A204.1 (cell line): ENCODE results near the gene LGALS3.
"Not testable (repeated sequence)": the region's sequence is repeated elsewhere in the genome, so short reads cannot be mapped to it uniquely, and the experiment has no call there.

ENCODE experiments used
- FAIRE-seq: peaks from 2 replicates; lab custom pipeline; 2012; peaks lifted over from hg19 to GRCh38; lab: Jason Lieb, UNC

LGALS3 gene

DNA sequence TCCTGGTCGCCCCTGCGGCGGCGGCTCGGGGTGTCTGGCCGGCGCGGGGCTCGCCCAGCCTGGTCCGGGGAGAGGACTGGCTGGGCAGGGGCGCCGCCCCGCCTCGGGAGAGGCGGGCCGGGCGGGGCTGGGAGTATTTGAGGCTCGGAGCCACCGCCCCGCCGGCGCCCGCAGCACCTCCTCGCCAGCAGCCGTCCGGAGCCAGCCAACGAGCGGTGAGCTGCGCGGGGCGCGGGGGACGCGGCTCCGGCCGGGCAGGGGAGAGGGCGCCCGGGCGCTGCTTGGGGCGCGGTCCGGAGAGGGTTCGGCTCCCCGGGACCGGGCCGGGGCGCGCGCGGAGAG lies at the start of gene LGALS3:
Gene LGALS3 (plus strand): TSS at position 167 of the 342 bp plus-strand sequence. CDS start 8,122 bp downstream, outside the sequence.
- FAIRE-seq = no peak

DNA sequence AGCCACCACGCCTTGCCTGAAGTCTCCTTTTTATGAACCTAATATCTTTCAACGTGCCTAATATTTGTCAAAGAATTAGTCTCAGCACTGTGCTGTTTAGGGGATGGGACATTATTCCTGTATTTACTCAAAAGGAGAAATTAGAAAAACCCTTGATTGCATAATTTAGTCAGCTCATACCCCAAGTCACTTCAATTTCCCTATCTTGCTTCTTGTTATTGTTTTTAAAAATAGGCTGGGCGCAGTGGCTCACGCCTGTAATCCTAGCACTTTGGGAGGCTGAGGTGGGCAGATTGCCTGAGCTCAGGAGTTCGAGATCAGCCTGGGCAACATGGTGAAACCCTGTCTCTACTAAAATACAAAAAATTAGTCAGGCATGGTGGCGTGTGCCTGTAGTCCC lies 49.1 kb upstream of the LGALS3 start:
- FAIRE-seq = not testable (repeated sequence)

DNA sequence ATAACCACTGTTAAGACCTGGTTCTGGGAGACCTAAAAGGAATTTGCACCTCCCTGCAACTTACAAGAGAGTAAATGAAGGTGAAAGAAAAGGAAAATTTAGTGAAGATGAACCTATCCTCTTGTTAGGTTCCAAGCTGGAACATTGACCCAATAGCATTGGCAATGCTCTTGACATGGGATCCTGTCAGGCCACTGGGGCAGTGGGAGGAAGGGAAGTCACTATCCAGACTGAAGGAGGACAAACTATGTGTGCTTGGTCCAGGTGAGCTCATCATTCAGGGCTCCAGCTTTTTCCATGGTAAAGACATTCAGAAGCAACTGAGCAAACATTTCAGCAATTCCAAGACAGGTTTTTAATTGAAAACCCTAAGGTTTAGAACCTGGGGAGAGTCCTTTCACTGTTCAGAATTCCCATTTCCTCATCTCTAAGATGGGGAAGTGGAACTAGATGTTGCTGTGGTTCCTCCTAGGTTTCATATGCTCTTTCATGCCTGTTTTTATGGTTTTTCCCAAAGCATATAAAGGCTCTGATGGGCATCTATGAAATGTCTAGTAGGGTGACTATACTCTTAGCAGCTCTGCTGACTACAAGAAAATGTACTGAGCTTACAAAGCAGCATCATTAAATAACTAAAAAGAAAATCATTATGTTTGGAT lies 44.5 kb upstream of the LGALS3 start:
- no peak for FAIRE-seq

DNA sequence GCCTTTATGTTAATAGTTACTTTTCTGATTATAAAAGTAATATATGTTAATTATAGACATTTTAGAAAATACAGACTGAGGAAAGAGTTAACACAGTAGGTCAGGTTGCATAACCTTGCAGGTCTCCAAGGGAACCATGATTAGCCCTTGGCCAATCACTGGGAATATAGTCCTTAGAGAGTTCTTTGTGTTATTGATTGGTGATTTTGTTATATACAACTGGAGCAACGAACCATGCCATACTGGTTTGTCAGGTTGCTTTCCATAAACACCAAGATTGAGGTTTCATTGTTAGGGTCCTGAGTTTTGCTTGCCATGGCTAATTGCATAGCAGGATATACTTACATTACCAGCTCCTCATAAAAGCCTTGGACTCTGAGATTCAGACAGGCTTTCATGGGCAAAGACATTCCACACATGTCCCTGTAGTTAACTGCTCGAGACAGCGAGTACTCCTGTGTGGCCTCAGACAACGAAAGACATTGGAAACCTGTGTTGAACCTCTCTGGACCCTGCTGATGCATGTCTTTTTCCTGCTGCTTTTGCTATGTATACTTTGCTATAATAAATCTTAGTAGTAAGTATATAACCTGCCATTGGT lies 43.9 kb upstream of the LGALS3 start:
- no peak for FAIRE-seq

DNA sequence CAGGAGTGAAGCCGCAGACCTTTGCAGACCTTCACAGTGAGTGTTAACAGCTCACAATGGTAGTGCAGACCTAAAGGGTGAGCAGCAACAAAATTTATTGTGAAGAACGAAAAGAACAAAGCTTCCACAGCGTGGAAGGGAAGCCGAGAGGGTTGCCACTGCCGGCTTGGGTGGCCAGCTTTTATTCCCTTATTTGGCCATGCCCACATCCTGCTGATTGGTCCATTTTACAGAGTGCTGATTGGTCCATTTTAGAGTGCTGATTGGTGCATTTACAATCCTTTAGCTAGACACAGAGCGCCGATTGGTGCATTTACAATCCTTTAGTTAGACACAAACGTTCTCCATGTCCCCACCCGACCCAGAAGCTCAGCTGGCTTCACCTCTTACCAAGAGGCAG lies 42.1 kb upstream of the LGALS3 start:
- FAIRE-seq = no peak

DNA sequence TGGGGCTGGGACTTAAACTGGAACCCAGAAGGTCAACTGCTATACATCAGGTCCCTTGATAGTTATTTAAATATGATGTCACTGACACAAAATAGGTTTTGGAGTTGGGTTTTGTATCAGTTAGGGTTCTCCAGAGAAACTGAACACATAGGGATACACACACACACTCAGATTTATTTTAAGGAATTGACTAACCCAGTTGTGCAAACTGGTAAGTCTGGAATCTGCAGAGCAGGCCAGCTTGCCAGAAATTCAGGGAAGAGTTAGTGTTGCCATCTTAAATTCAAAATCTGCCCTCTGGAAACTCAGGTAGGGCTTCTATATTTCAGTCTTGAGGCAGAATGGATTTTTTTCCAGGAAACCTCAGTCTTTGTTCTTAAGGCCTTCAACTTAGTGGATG lies 40.7 kb upstream of the LGALS3 start:
- no peak for FAIRE-seq

DNA sequence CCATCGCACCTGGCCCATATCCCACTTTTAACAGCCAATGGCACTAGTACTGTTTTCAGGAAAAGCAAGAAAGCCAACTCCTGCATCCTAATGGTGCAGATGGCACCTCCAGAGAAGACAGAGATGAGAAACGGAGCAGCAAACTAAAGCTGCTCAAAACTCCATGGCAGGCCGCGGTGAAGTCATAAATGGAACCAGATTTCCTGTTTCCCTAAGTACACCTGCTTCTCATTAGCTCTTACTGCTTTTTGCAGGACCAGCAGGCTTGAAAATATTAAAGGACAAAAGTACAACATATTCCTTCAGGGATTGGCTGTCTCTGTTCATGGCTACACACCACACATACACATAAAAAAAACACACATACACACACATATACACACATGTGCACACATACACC lies 36.7 kb upstream of the LGALS3 start:
- no peak for FAIRE-seq

DNA sequence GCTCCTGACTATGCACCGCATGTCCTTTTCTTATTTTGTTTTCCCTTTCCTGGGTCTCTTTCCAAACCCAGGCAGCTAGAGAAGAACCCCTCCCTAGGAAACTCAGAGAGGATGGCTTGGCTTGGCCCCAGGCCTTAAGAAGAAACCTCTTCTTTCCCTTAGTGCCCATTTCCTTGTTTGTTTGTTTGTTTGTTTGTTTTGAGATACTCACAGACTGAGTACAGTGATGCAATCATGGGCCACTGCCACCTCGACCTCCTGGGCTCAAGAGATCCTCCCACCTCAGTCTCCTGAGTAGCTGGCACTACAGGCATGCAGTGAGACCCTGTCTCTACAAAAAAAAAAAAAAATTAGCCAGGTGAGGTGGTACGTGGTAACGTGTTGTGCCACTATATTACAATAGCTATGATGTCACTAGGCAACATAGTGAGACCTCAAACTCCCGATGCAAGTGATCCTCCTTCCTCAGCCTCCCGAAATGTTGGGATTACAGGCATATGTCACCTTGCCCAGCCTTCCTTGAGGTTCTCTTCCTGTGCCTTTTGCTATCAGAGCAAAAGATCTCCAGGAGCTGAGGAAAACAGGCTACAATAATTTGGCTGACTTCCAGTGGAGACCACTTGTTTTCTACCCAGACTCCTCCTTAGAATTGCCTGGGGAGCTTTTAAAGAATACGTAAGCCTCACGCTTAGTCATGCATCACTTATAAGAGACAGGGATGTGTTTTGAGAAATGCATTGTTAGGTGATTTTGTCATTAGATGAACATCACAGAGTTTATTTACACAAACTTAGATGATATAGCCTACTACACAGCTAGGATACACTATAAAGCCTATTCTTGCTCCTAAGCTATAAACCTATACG lies 34.5 kb upstream of the LGALS3 start:
- no peak for FAIRE-seq

DNA sequence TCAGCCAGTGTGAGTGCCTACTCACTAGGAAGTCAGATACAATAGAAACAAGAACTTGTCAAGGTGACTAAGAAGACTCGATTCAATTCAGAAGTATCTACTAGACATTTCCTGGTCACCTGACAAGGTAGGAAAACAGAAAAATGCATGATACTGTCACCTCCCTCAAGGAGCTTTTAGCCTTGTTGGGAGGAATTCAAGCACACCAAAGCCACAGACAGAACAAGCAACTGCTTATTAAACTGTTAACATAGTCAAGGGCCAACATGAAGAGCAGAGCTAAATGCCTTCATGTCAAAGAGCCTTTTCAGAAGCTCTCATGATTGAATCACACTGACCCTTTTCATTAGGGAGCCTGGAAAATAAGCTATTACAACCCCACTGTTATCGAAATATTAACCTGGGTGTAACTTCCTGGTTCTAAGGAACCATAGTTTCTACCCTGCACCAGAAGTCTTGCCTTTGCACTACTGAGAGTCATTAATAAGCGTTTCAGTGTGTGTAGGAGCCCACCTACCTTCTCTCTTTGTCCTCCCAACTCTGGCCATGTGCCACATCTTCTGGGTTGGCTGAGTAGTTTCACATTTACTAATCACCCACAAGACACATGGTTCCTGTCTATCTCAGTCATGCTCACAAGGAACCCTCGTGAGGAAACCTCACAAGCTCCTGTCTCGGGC lies 31.0 kb upstream of the LGALS3 start:
- no peak for FAIRE-seq

DNA sequence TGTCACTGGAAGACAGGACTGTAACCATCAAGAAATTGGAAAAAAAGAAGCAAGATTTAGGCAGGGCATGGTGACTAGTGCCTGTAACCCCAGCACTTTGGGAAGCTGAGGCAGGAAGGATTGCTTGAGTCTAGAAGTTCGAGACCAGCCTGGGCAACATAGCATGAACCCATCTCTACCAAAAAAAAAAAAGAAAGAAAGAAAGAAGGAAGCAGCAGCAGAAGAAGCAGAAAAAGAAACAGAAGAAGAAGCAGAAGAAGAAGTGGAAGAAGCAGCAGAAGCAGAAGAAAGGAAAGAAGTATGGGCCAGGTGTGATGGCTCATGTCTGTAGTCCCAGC lies 30.5 kb upstream of the LGALS3 start:
- FAIRE-seq = no peak

DNA sequence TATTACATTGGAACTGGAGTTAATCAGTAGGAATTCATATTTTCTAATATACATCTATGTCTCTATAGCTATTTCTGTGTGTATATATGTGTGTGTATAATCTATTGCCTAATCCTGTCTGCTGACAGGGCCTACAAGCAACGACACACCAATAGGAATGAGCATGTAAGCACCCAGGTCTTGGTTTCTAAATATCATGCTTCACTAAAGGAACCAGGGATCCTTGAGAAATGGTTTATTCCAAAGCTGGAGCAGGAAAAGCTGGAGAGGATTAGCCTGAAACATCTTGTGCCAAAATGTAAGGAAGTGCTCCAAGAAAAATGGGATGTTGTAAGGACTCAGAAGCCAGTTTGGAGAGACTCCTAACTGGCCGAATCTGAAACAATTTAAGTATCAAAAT lies 29.3 kb upstream of the LGALS3 start:
- no peak for FAIRE-seq

DNA sequence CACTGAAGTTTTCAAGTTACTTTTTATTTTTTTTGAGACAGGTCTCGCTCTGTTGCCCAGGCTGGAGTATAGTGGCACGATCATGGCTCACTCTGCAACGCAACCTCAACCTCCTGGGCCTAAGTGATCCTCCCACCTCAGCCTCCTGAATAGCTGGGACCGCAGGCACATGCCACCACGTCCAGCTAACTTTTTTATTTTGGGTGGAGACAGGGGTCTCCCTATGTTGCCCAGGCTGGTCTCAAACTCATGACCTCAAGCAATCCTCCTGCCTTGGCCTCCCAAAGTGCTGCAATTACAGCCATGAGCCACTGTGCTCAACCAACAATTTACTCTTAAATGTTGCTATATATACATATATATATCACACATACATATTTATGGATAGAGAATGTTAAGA lies 27.4 kb upstream of the LGALS3 start:
- no peak for FAIRE-seq

DNA sequence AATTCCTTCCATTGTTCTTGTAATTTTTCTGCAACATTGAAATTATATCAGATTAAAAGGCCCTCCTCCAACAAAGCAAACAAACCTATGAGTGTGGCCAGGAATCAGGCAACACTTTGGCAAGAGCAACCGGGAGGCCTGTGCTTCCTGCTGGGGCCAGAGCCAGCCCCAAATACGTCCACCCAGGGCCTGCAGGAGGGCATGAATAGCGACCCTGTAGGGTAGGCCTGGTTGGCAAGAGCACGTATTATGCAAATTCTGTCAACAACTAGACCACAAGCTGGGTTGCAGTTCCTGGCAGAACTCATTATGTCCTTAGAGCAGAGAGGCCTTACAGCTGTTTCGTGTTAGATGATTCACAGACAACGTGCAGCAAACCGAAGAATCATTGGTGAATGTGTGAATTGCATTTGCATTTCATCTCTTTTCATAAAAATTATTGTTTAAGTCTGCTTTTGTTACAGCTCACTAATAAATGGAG lies 26.9 kb upstream of the LGALS3 start:
- FAIRE-seq = no peak

DNA sequence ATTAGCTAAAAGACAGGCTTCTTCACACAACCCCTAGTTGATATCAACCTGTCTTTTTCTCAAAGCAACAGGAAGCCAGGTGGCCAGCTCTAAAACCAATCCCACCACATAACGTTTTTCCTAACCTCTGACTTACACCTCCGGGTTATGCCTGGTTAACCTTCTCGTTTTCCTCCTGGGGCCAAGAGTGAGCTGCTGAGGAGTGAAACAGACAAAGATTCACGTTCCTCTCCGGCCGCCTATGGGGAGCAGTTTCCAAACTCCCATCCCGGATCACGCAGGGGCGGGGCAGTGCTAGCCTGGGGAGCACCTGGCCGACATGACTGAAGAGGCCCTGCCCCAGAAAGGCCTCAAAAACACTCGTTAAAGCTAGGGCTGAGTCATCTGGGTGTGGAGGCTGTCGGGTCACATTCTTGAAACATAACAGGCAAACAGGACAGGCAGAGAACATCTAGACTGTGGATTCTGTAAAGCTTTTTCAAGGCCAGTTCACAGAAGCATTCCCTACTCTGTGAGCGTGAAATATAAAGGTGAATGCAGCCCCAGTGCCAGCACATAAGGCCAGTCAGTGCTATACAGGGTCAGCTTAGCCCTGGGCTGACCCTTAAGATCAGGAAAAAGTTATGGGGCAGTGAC lies 25.9 kb upstream of the LGALS3 start:
- no peak for FAIRE-seq

DNA sequence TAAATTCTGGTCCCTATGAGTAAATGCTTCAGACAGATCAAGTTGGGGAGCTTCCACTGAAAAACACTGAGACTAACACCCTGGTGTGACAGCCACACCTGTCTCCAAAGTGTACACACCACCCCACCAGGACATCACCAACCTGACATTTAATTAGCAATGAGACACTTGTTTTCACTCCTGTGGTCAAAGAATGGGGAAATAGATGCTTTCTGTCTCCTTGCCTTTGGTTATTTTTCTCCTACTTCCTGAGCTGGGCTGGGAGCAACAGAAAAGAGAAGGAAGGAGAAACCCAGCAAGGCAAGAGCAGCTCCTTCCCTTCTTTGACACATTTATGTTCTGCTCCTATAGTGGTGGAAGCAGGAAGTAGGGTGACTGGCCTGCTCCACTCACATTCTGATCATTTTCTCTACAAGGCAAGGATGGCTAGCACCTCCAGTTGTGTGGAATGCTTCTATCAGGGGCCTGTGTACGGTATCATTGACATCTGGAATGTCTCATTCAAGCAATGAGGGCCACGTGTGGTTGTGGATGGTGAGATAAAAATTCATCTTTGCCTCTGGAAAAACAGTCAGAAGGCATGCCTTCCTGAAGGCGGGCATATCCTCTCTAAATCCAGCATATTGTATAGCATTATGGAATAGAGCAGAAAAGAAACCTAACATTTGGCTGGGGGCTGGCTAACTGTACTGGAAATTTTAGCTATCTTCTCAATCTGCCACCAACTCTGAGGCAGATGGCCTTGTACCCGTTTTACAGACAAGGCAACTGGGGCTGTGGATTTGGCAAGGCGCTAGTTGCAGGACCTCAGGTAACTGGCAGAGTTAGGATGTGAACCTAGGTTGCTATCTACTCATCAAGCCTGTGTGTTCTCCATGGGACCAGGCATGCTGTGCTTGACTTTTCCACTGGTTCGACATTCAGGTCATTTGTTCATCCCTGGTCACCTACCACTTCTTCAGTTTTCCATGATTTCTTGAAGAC lies 24.8 kb upstream of the LGALS3 start:
- no peak for FAIRE-seq

DNA sequence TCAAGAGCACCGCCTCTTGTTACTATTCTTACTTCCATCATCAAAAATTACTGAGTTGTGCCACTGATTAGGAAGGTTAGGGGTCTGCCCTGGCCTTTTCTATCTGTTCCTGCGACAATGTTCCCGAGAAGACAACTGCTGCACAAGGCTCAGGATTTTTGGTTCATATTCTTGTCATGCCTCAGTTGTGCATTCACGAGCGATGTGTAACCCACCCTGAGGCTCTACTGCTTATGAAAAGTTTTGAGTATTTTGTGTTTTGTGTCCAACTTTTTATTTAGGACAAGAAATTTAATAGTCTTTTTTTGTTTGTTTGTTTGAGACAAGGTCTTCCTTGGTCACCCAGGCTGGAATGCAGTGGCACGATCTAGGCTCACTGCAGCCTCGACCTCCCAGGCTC lies 23.1 kb upstream of the LGALS3 start:
- FAIRE-seq = no peak

DNA sequence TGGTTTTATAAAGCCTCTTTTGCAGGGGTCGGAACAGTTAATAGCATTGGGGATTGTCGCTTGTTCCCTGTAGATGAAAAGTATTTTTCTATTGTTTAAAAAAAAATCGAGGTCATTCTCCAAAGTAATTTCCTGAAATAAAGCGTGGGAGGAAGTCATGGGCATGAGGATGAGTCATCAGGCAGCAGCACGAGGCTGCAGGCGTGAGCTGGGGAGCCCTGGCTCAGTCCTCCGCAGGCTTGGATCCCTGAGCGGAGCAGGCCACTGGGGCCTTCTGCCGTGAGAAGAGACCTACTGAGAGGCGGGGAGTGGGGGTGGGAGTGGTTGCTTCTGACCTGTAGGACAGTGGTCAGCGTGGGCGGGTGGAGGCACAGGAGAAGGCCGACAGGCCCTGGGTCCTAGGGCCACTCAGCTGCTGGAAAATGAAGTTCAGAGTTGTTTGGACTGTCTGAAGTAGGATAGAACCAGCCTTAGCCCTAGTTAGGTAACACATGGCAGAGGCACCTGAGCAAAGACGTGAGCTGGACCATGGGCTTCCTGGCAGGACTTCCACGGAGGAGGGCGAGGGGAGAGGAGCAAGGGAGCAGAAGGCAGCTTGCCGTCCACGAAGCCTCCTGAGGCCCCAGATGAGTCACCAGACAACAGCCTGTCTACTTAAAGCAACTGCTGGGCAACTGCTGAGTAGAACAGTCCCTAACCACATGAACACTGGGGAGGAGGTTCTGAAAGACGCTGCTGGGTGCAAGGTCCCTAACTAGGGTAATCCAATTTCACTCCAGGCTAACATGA lies 21.1 kb upstream of the LGALS3 start:
- FAIRE-seq = no peak

DNA sequence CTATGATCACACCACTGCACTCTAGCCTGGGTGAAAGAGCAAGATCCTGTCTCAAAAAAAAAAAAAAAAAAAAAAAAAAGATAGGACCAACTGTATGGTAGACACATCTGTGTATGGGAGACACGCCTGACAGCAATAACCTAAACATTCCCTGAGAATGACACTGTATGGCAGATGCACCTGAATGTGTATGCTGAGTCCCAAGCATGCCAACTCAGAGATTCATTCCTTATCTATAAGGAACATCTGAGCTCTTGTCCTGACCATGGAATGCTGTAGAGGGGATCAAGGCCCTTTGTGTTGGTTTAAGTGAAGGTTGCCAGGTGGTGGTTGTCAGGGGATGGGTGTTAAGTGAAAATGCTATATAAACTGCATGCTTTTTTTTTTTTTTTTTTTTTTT lies 19.2 kb upstream of the LGALS3 start:
- FAIRE-seq = no peak

DNA sequence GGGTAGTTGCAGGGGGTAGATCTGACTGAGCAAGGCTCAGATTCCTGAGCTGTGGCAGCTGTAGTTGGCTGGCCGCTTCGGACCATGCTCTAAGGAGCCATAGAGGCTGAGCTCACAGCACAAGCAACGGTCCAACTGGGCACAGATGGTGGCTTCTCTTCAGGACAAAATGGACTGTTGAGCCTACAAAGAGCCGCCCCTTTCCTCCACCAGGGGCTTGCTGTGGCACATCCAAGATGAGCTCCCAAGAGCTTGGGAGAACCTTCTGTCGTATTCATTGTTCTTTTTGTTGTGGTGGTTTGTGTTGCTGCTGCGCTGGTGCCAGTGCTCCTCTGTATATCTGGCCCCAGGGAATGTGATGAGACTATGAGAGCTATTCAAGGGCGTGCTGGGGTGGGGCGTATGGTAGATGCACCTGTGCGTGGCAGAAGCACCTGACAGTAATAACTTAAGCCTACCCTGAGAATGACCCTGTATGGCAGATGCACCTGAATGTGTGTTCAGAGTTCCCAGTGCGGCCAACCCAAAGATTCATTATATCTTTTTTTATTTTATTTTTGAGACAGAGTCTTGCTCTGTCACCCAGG lies 17.8 kb upstream of the LGALS3 start:
- FAIRE-seq = no peak

DNA sequence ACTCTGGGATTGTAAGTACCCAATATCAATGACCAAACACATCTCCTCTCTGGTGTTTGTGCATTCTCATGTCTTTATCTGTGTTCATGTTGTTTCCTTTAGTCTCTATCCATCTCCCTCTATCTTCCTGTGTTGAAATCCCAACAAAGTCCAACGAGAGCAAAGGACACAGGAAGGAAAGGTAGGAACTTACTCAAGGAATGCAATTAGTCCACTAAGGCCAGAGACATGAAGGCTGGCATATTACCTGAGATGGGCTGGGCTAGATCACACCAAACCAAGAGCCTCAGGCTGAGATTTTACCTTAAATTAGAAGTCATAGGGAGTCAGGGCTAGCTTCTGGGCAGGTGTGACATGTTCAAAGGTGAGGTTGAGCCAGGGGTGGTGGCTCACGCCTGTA lies 14.3 kb upstream of the LGALS3 start:
- FAIRE-seq = no peak
